Putamen (tissue), 1 donor: Measurements from ENCODE around the gene PBX3.
A peak's percentile ranks its signal among the peaks of the same experiment; 100 is the strongest.

Experiments used
- DNase-seq: peaks from one replicate; pipeline ENCODE4 v3.0.0-alpha.2; 2016; ENCODE audit warnings: low spot score

Gene PBX3

DNA sequence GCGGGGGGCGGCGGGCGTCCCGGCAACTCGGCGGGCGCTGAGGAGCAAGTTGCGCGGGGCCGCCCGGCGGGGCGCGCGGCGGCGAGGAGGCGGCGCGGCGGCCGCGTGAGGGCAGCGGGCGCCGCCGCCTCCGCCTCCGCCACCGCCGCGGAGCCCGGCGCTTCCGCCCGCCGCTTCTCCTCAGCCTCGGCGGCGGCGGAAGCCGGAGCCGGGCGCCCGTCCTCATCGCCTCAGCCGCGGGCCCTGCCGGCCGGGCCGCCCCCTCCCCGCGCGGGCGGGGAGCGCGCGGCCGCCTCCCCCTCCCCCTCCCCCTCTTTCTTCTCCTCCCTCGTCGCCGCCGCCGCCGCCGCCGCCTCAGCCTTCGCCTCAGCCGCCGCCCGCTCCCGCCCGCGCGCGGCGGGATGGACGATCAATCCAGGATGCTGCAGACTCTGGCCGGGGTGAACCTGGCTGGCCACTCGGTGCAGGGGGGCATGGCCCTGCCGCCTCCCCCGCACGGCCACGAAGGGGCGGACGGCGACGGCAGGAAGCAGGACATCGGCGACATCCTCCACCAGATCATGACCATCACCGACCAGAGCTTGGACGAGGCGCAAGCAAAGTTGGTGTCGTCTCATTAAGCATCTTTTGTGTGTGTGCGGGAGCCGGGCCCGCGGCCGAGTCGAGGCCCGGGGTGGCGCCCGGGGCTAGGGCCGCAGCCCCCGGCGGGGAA, at the start of gene PBX3:
TSS of gene PBX3 (plus strand) at position 321 of the 712 bp plus-strand sequence.
- DNase-seq: peak; percentile 52

DNA sequence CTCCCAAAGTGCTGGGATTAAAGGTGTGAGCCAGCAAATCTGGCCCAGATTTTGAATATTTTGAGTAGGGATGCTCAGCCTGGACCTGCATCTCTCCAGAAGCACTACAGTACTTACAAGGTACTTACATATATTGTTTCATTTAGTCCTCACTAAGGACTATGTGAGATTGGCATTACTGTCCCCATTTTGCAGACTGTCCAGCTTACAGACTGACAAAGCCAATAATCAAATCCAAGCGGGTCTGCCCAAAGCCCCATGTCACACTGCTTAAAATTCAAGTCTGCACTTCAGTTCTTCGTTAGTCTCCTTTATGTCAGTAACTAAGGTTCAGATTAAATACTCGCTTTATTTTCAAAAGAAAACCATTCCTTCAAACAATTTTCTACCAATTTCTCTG, 47.3 kb upstream of the PBX3 start:
- no peak for DNase-seq

DNA sequence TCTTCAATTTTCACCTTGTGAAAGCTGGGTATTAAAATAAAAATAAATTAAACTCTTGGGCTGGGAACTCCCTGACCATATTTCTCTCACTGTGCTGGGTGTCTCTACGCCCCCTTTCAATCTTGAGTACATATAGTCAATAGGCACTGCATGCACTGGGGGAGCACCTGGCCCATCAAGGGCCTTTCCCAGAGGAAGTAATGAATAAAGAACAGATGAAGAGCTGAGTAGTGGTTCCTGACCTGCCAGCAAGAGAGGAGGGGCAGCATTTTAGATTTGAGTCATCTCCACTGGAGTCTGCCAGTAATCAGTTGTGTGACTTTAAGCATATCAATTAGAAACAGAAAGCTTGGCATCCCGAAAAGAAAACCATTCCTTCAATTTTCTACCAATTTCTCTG, 46.4 kb upstream of the PBX3 start:
- no peak for DNase-seq

DNA sequence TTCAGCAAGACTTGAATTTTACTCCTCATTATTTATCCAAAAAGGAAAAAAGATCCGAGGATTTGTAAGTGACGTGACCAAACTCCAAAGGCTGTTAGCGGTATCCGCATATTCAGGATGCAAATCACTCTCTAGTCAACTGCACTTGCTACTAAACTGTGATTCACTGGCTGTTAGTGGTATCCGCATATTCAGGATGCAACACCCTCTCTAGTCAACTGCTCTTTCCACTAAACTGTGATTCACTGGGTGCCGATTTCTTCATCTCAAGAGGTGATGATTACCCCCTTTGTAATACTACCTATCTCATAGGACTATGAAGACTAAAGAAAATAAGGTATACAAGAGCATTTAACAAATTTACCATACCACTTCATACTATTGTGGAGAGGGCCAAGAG, 45.8 kb upstream of the PBX3 start:
- no peak for DNase-seq

DNA sequence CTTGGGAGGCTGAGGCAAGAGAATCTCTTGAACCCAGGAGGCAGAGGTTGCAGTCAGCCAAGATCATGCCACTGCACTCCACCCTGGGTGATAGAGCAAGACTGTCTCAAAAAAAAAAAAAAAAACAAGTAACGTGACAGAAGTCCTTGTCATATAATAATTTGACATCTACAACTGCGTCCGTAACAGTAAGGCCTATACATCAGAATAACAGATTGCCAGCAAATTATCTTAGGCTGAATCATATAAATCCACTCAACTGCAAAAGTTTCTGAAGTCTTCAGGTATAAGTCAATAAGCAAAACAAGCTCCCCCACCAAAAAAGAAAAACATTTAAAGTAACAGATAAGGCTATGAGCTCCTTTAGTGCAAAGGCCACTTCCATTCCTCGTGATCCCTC, 43.5 kb upstream of the PBX3 start:
- no peak for DNase-seq

DNA sequence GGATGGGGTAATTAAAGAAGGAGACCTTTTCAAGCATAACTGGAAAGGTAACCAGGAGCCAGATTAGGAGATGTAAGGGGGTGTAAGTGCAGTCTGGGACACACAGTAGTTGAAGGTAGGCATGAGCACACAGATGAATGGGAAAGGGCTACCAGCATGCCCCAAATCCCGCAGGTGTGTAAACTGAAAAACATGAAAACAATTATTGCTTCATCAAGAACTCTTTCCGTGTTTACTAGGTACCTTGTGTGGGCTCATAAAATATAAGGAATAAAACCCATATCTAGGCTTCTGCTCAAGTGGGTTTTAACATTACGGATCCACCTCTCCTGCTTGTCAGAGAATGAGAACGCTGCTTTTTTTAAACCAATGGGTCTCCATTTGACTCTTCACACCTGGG, 41.3 kb upstream of the PBX3 start:
- no peak for DNase-seq

DNA sequence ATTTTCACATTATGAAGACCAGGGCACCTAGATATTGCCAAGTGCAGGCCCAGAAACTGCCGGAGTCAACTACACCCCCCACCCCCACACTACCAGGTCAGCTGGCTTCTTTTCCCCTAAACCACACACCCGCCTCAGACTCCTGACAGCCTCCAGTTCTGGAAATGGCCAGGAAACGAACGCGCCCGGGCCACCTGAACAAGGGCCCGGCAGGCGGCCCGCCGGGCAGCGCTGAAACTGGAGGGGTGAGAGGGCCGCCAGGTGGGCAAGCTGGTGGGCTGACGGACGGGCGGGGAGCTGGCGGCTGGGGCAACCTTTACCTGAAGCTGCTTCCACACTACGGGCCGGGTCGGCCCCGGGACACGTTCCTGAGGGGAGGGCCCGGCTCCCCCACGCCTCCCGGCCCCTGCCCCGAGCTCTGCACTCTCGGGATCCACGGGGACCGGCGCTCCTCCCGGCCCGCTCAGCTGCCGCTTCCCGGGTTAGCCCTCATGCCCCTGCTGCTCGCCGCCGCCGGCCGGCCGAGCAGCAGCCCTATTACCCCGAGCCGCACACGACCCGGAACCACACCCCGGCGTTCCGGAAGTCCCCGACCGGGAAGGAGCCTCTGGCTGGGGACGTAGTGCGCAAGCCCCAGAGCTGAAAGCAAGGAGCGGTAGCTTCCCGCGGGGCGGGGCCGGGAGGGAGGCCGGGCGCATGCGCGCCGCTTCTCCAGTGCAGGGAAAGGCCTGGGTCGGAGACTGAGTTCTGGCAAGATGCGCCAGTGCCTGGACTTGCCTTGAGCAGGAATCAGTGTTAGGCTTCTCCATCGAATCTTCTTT, 40.3 kb upstream of the PBX3 start, which contains the start of gene MAPKAP1:
TSS of gene MAPKAP1 (minus strand) at position 558 of the 821 bp plus-strand sequence. CDS start 34,634 bp downstream, outside the sequence.
- peak; percentile 96 for DNase-seq

DNA sequence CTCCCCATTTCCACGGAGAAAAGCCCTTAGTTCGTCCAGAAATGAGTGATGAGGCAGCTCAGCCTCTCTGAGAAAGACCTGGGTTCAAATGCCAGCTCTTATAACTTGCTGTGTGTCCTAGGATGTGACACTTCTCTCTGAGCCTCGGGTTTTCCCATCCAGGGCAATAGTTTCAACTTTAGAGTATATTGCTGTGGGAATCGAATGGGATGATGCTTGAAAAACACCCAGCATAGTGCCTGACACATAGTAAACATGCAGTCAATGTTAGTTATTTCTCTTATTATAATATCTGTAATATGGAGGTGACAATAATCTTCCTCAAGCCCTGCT, 39.7 kb upstream of the PBX3 start:
- no peak for DNase-seq

DNA sequence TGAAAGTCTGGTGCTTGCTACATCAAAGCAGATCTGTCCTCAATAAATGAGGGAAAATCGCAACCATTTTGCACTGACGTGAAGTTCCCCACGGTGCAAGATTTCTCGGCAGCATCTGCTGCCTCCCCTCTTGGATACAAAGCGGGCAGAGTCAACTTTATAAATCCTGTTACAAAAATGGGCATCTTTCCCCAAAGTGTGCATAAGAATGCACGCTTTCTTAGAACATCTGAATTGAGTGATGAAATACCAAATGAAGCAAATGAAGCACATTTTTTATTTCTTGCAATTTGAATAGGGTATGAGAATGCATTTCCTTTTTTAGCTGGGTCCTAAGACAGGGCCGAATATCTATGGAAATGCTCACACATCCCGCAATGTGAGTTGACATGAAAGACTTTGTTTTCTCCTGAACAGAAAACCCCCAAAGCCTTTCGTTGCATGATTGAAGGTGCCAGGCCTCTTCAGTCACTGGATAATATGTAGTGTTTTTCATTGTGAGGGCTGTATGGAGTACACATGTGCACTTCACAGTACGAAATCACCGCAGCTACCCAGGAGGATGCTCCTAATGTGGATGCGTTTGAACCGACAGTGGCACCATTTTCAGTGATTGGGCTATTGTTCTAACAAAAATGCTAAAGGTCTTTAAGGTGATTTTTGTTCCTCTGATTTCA, 20.6 kb upstream of the PBX3 start:
- DNase-seq: no peak

DNA sequence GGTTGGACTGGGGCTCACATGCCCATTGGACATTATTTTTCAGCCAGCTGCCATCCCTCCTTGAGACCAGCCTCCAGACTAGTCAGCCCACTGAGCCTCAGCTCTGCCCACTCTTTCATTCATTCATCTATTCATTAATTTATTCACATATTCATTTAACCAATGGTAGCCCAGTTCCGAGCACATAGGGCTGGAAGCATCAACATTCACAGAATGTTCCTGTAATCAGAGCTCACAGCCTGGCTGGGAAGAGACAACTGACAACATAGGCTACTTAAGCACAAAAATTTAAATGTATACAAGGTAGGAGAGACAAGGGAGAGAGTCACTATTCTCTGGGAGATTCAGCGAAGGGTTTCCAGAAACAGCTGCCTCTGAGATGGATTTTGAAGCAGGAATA, 17.0 kb upstream of the PBX3 start:
- no peak for DNase-seq

DNA sequence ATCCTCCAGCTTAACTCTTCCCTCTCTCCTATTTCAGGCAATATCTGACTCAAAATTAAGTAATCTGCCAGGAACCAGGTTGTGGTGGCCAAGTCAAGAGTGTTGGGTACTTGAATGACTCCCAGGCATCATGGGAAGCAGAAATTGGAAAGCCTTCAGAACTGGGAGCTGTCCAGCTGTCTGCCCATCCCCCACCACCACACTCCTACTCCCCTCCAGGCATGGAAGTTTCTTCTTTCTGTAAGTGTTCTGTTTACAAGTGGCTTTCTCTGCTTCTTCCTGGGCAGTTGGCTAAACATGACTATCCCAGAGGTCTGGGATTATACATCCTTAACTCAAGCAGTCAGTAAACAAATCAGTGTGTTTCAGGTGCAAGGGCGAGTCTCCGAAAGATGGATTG, 14.6 kb upstream of the PBX3 start:
- no peak for DNase-seq

DNA sequence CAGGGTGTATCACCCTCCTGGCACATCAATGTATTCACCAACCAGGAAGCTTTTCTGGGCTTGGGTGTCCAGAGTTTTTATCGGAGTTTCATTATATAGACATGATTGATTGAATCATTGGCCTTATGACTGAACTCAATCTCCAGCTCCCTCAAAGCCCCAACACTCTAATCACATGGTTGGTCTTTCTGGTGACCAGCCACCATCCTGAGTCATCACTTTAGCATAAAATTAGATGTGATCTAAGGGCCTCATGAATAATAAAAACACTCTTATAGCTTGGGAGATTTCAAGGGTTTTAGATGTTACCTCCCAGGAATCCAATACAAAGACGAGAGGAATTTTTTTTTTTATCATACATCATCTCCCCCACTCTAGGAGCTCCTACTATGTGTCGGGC, 7.7 kb upstream of the PBX3 start:
- DNase-seq: no peak

DNA sequence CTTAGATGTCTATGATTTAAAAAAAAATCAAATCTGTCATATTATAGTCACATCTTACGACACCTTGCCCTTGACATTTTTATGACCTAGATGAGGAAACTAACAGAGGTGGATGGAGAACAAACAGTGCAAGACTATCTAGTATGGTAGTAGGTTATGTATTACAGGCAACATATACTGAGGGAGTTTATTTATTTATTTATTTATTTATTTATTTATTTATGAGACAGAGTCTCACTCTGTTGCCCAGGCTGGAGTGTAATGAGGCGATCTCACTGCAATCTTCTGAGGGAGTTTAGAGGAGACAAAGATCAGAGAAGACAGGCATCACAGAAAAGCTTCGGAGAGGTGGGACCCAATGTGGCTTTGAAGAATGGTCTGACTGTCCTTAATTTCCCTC, 4.5 kb upstream of the PBX3 start:
- DNase-seq: no peak

DNA sequence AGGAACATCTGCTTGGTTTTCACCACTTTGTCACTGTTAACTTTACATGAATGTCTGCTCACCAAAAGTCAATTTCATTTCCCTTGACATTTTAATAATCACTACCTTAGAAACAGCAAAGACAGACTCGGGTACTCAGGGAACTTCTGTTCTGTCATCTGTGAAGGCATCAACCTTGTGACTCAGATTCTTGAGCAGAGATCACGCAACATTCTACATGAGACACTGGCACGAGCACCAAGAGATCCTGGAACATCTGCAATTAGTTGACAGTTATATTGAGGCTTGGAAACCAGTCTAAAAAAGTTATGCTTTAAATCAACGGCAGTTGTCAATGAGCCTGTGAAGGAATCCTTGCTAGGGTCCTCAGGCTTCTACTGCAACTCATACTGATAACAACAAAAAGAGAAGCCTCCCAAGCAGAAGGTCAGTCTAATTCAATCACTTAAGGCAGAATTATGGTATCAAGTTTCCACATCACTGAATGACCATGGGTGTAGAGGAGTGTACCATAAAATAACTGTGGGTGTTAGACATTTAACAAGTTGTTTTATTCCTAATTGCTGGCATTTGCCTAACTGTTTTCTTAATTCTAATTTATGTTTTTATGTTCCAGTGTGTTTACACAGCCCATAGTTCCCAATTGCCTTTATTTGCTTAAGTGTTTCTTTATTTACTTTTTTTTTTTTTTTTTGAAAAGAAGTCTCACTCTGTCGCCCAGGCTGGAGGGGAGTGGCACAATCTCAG, 3.3 kb upstream of the PBX3 start:
- DNase-seq: no peak

DNA sequence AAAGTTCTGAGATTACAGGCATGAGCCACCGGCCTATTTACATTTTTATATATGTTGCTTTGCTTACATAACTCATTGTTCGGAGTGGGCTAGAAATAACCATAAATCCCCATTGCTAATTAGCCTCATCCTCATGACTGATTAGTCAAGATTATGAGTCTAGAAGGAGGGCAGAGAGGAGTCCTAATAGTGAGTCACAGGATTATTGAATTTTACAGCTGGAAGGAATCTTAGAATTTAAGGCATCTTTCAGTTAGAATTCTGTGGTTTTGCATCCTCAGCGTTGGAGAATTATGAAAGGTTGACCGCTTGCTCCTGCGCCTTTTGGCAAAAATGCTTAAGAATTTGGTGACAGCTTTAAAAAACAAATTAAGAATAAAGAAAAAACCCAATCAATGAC, 2.6 kb upstream of the PBX3 start:
- no peak for DNase-seq

DNA sequence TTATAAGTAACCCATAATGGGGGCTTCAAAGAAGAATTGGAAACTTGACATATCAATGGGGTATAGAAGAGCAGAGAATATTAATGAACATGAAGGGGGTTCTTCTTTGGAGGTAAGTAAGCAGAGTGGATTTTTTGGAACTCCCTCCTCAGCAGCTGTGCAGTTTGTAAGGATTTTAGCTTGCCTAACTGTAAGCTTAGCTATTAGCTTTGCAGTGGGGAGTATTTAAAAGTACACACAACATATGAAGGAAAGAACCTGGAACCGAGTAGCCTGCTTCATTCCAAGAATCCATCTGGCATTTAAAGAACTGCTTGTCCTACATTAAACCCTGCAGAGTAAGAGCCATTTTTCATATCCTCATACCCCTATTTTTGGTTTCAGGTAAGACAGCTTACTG, 2.2 kb upstream of the PBX3 start:
- DNase-seq: no peak

DNA sequence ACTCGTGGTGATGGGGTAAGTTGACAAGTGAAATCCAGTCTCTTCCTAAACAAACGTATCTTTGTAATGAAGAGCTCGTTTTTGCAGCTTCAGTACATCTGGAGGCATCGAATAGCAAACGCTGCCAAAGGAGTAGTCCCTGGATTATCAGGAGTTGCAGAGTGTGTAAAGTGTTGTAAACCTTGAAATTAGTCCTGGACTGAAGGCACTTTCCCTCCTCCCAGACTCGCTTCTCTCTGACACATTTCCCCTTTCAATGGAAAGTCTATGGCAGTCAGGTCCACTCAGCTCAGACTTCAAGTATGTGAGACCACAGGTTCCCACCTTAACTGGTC, 1.5 kb upstream of the PBX3 start:
- DNase-seq: no peak

DNA sequence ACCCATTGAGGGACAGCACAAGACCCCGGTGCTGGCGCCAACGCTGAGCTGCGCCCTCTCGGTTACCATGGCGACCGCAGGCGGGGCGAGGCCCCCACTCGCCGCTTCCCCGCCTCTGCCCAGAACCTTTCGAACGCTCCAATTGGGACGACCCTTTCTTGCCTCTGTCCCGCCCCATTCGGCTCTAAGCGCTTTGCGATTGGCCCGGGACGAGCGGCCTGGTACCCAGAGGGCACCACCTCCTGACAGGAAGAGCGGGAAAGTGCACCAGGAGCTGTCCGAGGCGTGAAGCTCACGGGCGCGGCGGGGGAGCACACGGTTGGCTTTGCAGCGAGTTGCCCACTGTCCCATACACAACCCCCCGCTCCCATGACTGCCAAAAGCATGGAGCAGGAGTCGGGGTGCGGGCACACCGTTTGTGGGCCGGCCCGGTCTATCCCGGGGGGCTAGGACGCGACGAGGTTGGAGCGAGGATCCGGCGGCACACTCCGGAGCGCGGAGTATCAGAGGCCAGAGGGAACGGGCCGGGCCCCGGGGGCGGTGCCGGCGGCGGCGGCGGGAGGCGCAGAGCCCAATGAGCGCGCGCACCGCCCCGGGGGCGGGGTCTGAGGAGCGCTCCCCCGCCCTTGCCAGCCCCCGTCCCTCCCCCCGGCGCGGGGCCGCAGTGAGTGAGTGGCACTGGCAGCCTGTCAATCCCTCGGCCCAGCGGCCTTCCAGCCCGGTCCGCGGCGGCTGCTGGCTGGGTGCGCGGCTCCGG, 978 bp upstream of the PBX3 start:
- DNase-seq: peak; percentile 96

DNA sequence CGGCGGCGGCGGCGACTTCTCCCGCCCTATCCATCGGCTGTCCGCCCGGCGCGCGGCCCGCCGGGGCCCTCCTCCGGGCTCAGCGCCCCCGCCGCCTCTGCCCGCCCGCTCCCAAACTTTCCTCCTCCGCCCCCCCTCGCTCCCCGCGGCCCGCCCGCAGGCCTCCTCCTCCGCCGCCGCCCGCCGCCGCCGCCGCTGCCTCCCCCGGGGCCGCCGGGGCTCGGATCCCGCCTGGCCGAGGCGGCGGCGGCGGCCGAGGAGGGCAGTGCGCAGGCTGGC, 460 bp upstream of the PBX3 start:
- DNase-seq: no peak

DNA sequence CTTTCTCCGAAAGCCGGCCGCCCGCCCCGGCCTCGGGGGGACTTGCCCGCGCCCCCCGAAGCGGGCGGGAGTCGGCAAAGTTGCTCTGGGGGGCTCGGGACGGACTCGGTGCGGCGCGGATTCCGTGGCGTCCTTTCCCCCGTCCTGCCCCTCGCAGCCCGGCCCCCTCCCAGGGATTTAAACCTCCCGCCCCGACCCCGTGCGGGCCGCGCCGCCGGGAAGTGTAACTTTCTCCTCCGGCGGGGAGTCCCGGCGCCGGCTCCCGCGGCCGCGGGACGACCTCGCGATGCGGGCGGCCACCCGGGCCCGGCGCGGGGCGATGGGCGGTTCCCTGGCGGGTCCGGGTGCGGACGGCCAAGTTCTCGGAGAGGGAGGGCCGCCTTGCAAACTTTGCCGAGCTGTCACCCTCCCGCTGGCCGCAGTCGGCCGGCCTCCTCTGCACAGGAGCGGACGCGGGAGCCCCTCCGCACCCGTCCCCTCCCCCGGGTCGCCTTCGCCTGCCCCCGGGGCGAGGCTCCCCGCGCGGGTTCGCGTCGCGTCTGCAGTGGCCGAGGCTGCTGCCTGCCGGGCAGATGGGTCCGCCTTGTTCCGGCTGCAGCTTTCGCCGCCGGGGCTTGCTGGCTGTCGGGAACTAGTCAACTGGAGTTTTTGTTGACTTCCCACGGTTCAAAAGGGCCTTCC, 732 bp downstream of the PBX3 start:
- DNase-seq: no peak

DNA sequence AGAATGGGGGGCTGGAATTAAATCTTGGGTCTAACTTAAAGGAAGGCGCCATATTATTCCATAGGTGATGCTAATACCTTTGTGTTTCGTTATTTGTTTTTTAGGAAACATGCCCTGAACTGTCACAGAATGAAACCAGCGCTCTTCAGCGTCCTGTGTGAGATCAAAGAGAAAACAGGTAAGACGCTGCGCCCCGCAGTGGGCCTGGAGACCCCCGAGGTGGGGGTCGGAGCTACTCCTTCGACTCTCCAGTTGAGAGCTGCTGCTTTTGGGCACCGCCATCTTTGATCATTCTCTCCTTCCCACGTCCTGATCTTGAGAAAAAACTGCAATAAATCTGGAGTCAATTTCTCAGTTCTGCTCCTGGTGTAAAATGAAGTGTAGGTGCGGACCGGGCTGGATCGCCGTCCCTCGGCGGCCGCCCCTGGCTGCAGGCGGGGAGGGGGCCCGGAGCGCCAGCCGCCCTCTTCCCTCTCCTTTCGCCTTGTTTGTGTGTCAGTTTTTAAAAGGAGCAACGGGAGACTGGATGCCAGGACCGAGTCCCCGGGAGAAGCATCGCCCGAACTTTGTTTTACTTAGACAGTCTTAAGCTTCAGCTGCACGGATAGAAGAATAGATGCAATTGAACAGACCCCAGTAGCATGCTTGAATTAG, 1.4 kb downstream of the PBX3 start:
- no peak for DNase-seq
